ENCODE measurements around the gene ACLY.

The ACLY gene

GRCh38 chr17:41824086-41824485 lies 94.7 kb downstream of the ACLY start:
- no peak for DNase-seq

GRCh38 chr17:41823580-41823979 lies 95.2 kb downstream of the ACLY start:
- no peak for DNase-seq

DNA sequence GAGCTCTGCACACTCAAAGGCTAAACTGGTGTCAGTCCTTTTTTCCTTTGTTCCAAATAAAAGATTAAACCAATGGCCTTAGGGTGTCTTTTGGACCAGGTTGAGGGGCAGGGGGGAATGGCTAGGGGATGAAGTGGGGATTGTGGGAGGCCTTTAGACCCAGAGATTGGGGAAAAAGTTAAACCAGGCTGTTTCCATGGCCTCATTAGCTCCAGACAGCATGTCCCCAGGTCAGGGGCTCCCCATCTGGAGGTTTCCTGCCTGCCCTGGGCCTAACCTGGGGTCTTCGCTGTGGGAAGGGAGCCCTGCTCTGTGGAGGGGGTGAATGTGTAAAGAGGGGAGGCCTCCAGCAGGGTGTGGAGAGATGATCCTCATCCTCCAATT lies 95.6 kb downstream of the ACLY start:
- DNase-seq = no peak

DNA sequence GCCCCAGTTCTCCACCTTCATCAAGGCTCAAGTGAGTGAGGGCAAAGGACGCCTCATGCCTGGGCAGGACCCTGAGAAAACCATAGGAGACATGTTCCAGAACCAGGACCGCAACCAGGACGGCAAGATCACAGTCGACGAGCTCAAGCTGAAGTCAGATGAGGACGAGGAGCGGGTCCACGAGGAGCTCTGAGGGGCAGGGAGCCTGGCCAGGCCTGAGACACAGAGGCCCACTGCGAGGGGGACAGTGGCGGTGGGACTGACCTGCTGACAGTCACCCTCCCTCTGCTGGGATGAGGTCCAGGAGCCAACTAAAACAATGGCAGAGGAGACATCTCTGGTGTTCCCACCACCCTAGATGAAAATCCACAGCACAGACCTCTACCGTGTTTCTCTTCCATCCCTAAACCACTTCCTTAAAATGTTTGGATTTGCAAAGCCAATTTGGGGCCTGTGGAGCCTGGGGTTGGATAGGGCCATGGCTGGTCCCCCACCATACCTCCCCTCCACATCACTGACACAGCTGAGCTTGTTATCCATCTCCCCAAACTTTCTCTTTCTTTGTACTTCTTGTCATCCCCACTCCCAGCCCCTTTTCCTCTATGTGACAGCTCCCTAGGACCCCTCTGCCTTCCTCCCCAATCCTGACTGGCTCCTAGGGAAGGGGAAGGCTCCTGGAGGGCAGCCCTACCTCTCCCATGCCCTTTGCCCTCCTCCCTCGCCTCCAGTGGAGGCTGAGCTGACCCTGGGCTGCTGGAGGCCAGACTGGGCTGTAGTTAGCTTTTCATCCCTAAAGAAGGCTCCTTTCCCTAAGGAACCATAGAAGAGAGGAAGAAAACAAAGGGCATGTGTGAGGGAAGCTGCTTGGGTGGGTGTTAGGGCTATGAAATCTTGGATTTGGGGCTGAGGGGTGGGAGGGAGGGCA lies 96.3 kb downstream of the ACLY start:
- no peak for DNase-seq

DNA sequence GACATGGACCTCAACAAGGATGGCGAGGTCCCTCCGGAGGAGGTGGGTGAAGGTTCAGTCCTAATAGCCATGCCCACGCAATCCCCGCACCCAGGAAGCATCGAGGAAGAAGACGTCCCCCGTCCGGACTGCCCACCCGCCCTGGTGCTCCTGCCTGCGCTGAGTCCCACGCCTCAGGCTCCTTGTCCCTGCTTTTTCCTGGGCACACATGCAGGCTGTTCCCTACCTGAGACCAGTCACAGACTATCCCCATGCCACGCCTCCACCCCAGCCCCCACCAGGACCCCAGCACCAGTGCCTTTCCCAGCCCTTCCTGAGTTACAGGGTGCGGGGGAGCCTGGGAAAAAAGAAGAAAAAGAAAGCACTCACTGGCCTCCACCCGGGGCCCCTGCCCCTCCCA lies 97.0 kb downstream of the ACLY start:
- no peak for DNase-seq

DNA sequence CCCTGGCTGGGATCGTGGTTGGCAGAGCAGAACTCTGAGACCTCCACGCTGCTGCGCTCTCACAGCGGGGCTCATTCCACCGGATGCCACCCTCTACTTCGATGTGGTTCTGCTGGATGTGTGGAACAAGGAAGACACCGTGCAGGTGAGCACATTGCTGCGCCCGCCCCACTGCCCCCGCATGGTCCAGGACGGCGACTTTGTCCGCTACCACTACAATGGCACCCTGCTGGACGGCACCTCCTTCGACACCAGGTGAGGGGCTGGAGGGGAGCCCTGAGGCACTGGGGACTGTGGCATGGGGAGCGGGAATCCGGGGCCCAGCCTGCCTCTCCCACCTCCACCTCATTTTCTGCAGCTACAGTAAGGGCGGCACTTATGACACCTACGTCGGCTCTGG lies 100.7 kb downstream of the ACLY start:
- no peak for DNase-seq

All from CD4-positive, alpha-beta T cell treated with Interferon alpha-2 for 1 hour (primary cell).